ENCODE results near the gene SAPCD1. TPM values are rescaled to one million over a fixed set of nuclear protein-coding genes. Genes with fewer than 3 reads are reported as not detected.

SAPCD1 gene
- polyA plus RNA-seq, 3 donors, result 10.4 TPM; not detected in 2

- Histone ChIP-seq H2AFZ (ENCODE audit: insufficient read depth, low read depth, low read length, poor library complexity, severe bottlenecking) (no peak overlapping the region), H3K9me3 (replicated peaks in 1 of 2; ENCODE audit: control insufficient read depth in 1 of 2, insufficient read depth in 1 of 2, low read length in 2 of 2) (no peaks in the 10 kb centered on the region), H3K4me2 (replicated peaks; ENCODE audit: extremely low read depth, low read length, poor library complexity, severe bottlenecking) (peak overlapping the region; percentile 94), H3K4me3 (replicated peaks in 1 of 3; ENCODE audit: low read depth in 2 of 3, low read length in 3 of 3) (peak overlapping the region in 1 of 3 experiments; percentile 100), H3K27me3 (ENCODE audit: control insufficient read depth in 2 of 2, insufficient read depth in 2 of 2, low read length in 2 of 2) (no peaks in the 10 kb centered on the region), H3K79me2 (ENCODE audit: insufficient read depth, low read length) (peaks cover 79% of the 10 kb centered on the region), H3K4me1 (ENCODE audit: control insufficient read depth in 1 of 2, insufficient read depth in 2 of 2, low read length in 2 of 2) (peaks cover 67 to 80% of the 10 kb centered on the region in 2 donors), H3K9ac (ENCODE audit: insufficient read depth, low read length, poor library complexity, severe bottlenecking) (peak overlapping the region; percentile 89), H4K20me1 (ENCODE audit: insufficient read depth, low read length) (peaks cover 48% of the 10 kb centered on the region), H3K27ac (ENCODE audit: low read depth in 1 of 2, low read length in 2 of 2) (peak overlapping the region; percentile 91 to 99), H3K36me3 (replicated peaks in 1 of 2; ENCODE audit: control insufficient read depth in 1 of 2, insufficient read depth in 2 of 2, low read length in 2 of 2) (peaks cover 39 to 40% of the 10 kb centered on the region in 2 donors)
- no peak for DNase-seq
- H3K4me3 Mint-ChIP-seq, result peak overlapping the region; percentile 75 to 99
- peaks cover 40 to 47% of the 10 kb centered on the region in 2 donors for H3K36me3 Mint-ChIP-seq
- peaks cover 0 to 5% (median 0%) of the 10 kb centered on the region in 3 donors for H3K27me3 Mint-ChIP-seq (ENCODE audit: low read depth in 3 of 3)
- H3K9me3 Mint-ChIP-seq, result peaks cover 0 to 2% (median 0%) of the 10 kb centered on the region in 7 donors
- H3K4me1 Mint-ChIP-seq, result peaks cover 61% of the 10 kb centered on the region
- no peak for TF ChIP-seq CTCF (IDR thresholded peaks at IDR 0.05)
- H3K27ac Mint-ChIP-seq, result peak overlapping the region; percentile 95 to 100 (median 99)
- intact Hi-C loops (cut with micrococcal nuclease), result loop anchor here (5.0 to 10.0 kb wide), 3 partner anchors 34 to 189 kb away; partner anchors contain the start of genes ATP6V1G2 (in 1 of the 2), DDX39B (in 1 of the 2), NFKBIL1 (in 1 of the 2) and VARS1 (in 1 of the 2)
- 91% methylated on average over 4 of the region's 4 CpGs for WGBS (ENCODE audit: insufficient coverage)
Observed at GRCh38 chr6:31733734-31734133, 28.7 kb upstream of the SAPCD1 start.

- peaks cover 61% of the 10 kb centered on the region for H3K4me1 Mint-ChIP-seq
- peaks cover 39 to 40% of the 10 kb centered on the region in 2 donors for H3K36me3 ChIP-seq (replicated peaks in 1 of 2; ENCODE audit: control insufficient read depth in 1 of 2, insufficient read depth in 2 of 2, low read length in 2 of 2)
Observed at GRCh38 chr6:31734247-31734820, 28.1 kb upstream of the SAPCD1 start.

More at GRCh38 chr6:31734247-31734820, 28.1 kb upstream of the SAPCD1 start:
- no peak for DNase-seq
- intact Hi-C loops (cut with micrococcal nuclease), result loop anchor here (5.0 to 10.0 kb wide), 3 partner anchors 33 to 190 kb away; partner anchors contain the start of genes ATP6V1G2 (in 1 of the 2), DDX39B (in 1 of the 2), NFKBIL1 (in 1 of the 2) and VARS1 (in 1 of the 2)
- peak overlapping the region; percentile 95 to 100 (median 99) for H3K27ac Mint-ChIP-seq
- H3K36me3 Mint-ChIP-seq, result peaks cover 40 to 47% of the 10 kb centered on the region in 2 donors
- no peak for TF ChIP-seq CTCF (IDR thresholded peaks at IDR 0.05)
- H3K27me3 Mint-ChIP-seq (ENCODE audit: low read depth in 3 of 3), result peaks cover 0 to 5% (median 0%) of the 10 kb centered on the region in 3 donors
- peak overlapping the region; percentile 74 to 100 (median 96) for H3K4me3 ChIP-seq (replicated peaks in 1 of 3; ENCODE audit: low read depth in 2 of 3, low read length in 3 of 3)
- peaks cover 68 to 80% of the 10 kb centered on the region in 2 donors for H3K4me1 ChIP-seq (ENCODE audit: control insufficient read depth in 1 of 2, insufficient read depth in 2 of 2, low read length in 2 of 2)
- H3K27me3 ChIP-seq (ENCODE audit: control insufficient read depth in 2 of 2, insufficient read depth in 2 of 2, low read length in 2 of 2), result no peaks in the 10 kb centered on the region
- peak overlapping the region; percentile 94 for H3K4me2 ChIP-seq (replicated peaks; ENCODE audit: extremely low read depth, low read length, poor library complexity, severe bottlenecking)
- no peaks in the 10 kb centered on the region for H3K9me3 ChIP-seq (replicated peaks in 1 of 2; ENCODE audit: control insufficient read depth in 1 of 2, insufficient read depth in 1 of 2, low read length in 2 of 2)
- no peak overlapping the region for H2AFZ ChIP-seq (ENCODE audit: insufficient read depth, low read depth, low read length, poor library complexity, severe bottlenecking)
- H3K4me3 Mint-ChIP-seq, result peak overlapping the region; percentile 99 to 100
- peak overlapping the region; percentile 91 to 99 for H3K27ac ChIP-seq (ENCODE audit: low read depth in 1 of 2, low read length in 2 of 2)
- H3K9ac ChIP-seq (ENCODE audit: insufficient read depth, low read length, poor library complexity, severe bottlenecking), result peak overlapping the region; percentile 89
- H4K20me1 ChIP-seq (ENCODE audit: insufficient read depth, low read length), result peaks cover 48% of the 10 kb centered on the region
- peaks cover 76% of the 10 kb centered on the region for H3K79me2 ChIP-seq (ENCODE audit: insufficient read depth, low read length)
- no CpG with 5 or more reads among the region's 2 CpGs for WGBS (ENCODE audit: insufficient coverage)
- H3K9me3 Mint-ChIP-seq, result peaks cover 0 to 2% (median 0%) of the 10 kb centered on the region in 7 donors

All from CD14-positive monocyte (primary cell).